HepG2 (cell line): ENCODE measurements around the gene RAB1B. TPM values are rescaled to one million over a fixed set of nuclear protein-coding genes. Genes with fewer than 3 reads are reported as not detected.

Source experiments
- KAT2B ChIP-seq: fragments of 150-350 bp; IDR thresholded peaks from 2 replicates; pipeline ENCODE4 v1.6.1; 2014; ENCODE audit warnings: low read depth, low read length, borderline replicate concordance
- KDM1A ChIP-seq: IDR thresholded peaks from 2 replicates; pipeline ENCODE4 v1.6.1; 2016; ENCODE audit warnings: missing compliant biosample characterization
- KDM2A ChIP-seq: sonication (generic); formaldehyde crosslinking; IDR thresholded peaks from 2 replicates; pipeline ENCODE4 v1.4.0; 2020; ENCODE audit warnings: low read depth, missing genetic modification reagents, borderline replicate concordance
- KLF11 ChIP-seq: IDR thresholded peaks from 2 replicates; pipeline ENCODE4 v1.6.1; 2016; ENCODE audit warnings: missing compliant biosample characterization
- KLF16 ChIP-seq, 2 experiments: sonication (generic) in 1 of 2; formaldehyde crosslinking in 1 of 2; IDR thresholded peaks; 2 replicates each; pipeline versions ENCODE4 v1.6.1 to v1.8.0; 2016 to 2023; ENCODE audit warnings: missing genetic modification reagents in 2 of 2, missing compliant biosample characterization in 1 of 2
- POLR2AphosphoS2 ChIP-seq: IDR thresholded peaks from 2 replicates; pipeline ENCODE4 v1.6.1; 2011; ENCODE audit warnings: low read depth, low read length, improper control_type of control experiment
- STAT5B ChIP-seq: sonication (generic); formaldehyde crosslinking; IDR thresholded peaks from 2 replicates; pipeline ENCODE4 v1.4.0; 2020; ENCODE audit warnings: missing genetic modification reagents
- SUZ12 ChIP-seq: fragments of 150-350 bp; IDR thresholded peaks from 2 replicates; pipeline ENCODE4 v1.6.1; 2014; ENCODE audit warnings: low read depth, low read length
- TOE1 ChIP-seq: sonication (generic); formaldehyde crosslinking; IDR thresholded peaks from 2 replicates; pipeline ENCODE4 v1.4.0; 2020; ENCODE audit warnings: mild to moderate bottlenecking, missing genetic modification reagents
- ZFP36 ChIP-seq: fragments of 150-350 bp; IDR thresholded peaks from 2 replicates; pipeline ENCODE4 v1.6.1; 2018; ENCODE audit warnings: borderline replicate concordance, low read length, low read depth; ENCODE audit not compliant: partially characterized antibody
- ZFP36L1 ChIP-seq: sonication (generic); formaldehyde crosslinking; IDR thresholded peaks from 2 replicates; pipeline ENCODE4 v1.8.0; 2022; ENCODE audit warnings: mild to moderate bottlenecking, missing genetic modification reagents, moderate library complexity
- ZNF205 ChIP-seq: IDR thresholded peaks from 2 replicates; pipeline ENCODE4 v1.6.1; 2018; ENCODE audit warnings: missing biosample characterization, missing genetic modification reagents
- ZNF282 ChIP-seq: fragments of 450-650 bp; IDR thresholded peaks from 2 replicates; pipeline ENCODE4 v1.6.1; 2018; ENCODE audit not compliant: partially characterized antibody
- ZNF317 ChIP-seq: sonication (generic); formaldehyde crosslinking; IDR thresholded peaks from 2 replicates; pipeline ENCODE4 v1.5.0; 2020; ENCODE audit warnings: mild to moderate bottlenecking, missing genetic modification reagents
- ZNF34 ChIP-seq: sonication (generic); formaldehyde crosslinking; IDR thresholded peaks from 2 replicates; pipeline ENCODE4 v1.4.0; 2020; ENCODE audit warnings: mild to moderate bottlenecking, missing genetic modification reagents, borderline replicate concordance
- ZNF367 ChIP-seq: sonication (generic); formaldehyde crosslinking; IDR thresholded peaks from 2 replicates; pipeline ENCODE4 v1.4.0; 2020; ENCODE audit warnings: missing genetic modification reagents, borderline replicate concordance
- ZNF44 ChIP-seq: sonication (generic); formaldehyde crosslinking; IDR thresholded peaks from 2 replicates; pipeline ENCODE4 v1.5.1; 2020; ENCODE audit warnings: mild to moderate bottlenecking, missing genetic modification reagents
- ZNF563 ChIP-seq: sonication (generic); formaldehyde crosslinking; IDR thresholded peaks from 2 replicates; pipeline ENCODE4 v1.8.0; 2022; ENCODE audit warnings: mild to moderate bottlenecking, moderate library complexity, missing genetic modification reagents
- polyA plus RNA-seq, 8 experiments: library from polyadenylated mRNA; depleted of rRNA in 3 of 8; stranded (reverse) in 7 of 8; unstranded in 1 of 8; fragments of >200 nt; fragmentation: Illumina TruSeq in 4 of 8; extraction: Trizol in 4 of 8; gene quantifications; 2 replicates each; pipeline versions ENCODE4 v1.2.1 to v1.2.3, GENCODE V29; 2011 to 2016; ENCODE audit warnings: low read depth in 4 of 8, missing spikeins in 1 of 8, mixed read lengths in 1 of 8; ENCODE audit not compliant: insufficient read depth in 1 of 8
- total RNA-seq, 5 experiments: library from RNA; depleted of rRNA; stranded (reverse); fragments of >200 nt; fragmentation: Illumina TruSeq; extraction: Trizol; gene quantifications; 2 replicates each; pipeline ENCODE4 v1.2.3, GENCODE V29; 2016; ENCODE audit warnings: low read depth in 1 of 5
- TF ChIP-seq, protein P1 (sequence below): IDR thresholded peaks from 2 replicates; pipeline ENCODE4 v1.6.1; 2018; ENCODE audit warnings: missing genetic modification reagents
- TF ChIP-seq, protein P2 (sequence below): sonication (generic); formaldehyde crosslinking; IDR thresholded peaks from 2 replicates; pipeline ENCODE4 v1.4.0; 2020; ENCODE audit warnings: low read depth, mild to moderate bottlenecking, missing genetic modification reagents
- TF ChIP-seq, protein P3 (sequence below): sonication (generic); formaldehyde crosslinking; conservative IDR thresholded peaks from 2 replicates; pipeline ENCODE4 v1.5.0; 2020; ENCODE audit warnings: missing genetic modification reagents
- TF ChIP-seq, protein P4 (sequence below): sonication (generic); formaldehyde crosslinking; IDR thresholded peaks from 2 replicates; pipeline ENCODE4 v1.4.0; 2020; ENCODE audit warnings: missing genetic modification reagents
- TF ChIP-seq, protein P5 (sequence below): sonication (generic); formaldehyde crosslinking; IDR thresholded peaks from 2 replicates; pipeline ENCODE4 v1.5.1; 2020; ENCODE audit warnings: missing genetic modification reagents, mild to moderate bottlenecking, borderline replicate concordance

Gene RAB1B
- total and polyA plus RNA-seq, 2 of the 13 experiments (the other 11 are each of a cell fraction or from before 2014, with no cell fraction given): 77.9 to 87.9 TPM

DNA sequence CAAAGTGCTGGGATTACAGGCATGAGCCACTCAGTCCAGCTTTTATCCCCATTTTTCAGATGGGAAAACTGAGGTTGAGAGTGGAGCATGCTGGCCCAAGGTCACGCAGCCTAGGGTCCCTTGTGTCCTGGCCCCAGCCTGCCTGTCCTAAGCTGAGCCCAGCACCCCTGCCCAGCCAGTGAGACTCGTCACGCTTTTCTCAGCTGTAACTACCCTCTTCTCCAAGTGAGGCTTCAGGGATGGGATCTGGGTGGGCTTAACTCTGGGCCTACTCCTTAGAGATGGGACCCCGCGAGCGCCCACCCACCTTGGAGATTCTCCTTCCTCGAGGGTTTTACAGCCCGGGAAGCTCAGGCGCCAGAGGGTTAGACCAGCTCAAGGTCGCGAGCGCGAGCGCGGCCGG lies 22.9 kb downstream of the RAB1B start (continued):
- TF ChIP-seq, protein P1, sequence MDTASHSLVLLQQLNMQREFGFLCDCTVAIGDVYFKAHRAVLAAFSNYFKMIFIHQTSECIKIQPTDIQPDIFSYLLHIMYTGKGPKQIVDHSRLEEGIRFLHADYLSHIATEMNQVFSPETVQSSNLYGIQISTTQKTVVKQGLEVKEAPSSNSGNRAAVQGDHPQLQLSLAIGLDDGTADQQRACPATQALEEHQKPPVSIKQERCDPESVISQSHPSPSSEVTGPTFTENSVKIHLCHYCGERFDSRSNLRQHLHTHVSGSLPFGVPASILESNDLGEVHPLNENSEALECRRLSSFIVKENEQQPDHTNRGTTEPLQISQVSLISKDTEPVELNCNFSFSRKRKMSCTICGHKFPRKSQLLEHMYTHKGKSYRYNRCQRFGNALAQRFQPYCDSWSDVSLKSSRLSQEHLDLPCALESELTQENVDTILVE: no peak
- TF ChIP-seq ZFP36L1 (CRISPR knock-in tag): no peak
- no peak for TF ChIP-seq STAT5B (CRISPR knock-in tag)
- no peak for TF ChIP-seq KLF11 (CRISPR knock-in tag)
- peak; percentile 65; the same call in 1 of the 2 replicates for TF ChIP-seq KDM1A
- TF ChIP-seq, protein P2, sequence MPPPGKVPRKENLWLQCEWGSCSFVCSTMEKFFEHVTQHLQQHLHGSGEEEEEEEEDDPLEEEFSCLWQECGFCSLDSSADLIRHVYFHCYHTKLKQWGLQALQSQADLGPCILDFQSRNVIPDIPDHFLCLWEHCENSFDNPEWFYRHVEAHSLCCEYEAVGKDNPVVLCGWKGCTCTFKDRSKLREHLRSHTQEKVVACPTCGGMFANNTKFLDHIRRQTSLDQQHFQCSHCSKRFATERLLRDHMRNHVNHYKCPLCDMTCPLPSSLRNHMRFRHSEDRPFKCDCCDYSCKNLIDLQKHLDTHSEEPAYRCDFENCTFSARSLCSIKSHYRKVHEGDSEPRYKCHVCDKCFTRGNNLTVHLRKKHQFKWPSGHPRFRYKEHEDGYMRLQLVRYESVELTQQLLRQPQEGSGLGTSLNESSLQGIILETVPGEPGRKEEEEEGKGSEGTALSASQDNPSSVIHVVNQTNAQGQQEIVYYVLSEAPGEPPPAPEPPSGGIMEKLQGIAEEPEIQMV (CRISPR knock-in tag): no peak
- TF ChIP-seq KLF16 (CRISPR knock-in tag; IDR thresholded peaks at IDR 0.05): no peak
- TF ChIP-seq TOE1 (CRISPR knock-in tag): no peak
- TF ChIP-seq, protein P3, sequence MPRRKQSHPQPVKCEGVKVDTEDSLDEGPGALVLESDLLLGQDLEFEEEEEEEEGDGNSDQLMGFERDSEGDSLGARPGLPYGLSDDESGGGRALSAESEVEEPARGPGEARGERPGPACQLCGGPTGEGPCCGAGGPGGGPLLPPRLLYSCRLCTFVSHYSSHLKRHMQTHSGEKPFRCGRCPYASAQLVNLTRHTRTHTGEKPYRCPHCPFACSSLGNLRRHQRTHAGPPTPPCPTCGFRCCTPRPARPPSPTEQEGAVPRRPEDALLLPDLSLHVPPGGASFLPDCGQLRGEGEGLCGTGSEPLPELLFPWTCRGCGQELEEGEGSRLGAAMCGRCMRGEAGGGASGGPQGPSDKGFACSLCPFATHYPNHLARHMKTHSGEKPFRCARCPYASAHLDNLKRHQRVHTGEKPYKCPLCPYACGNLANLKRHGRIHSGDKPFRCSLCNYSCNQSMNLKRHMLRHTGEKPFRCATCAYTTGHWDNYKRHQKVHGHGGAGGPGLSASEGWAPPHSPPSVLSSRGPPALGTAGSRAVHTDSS (CRISPR knock-in tag): no peak
- no peak for TF ChIP-seq SUZ12
- TF ChIP-seq ZNF44: no peak
- no peak for TF ChIP-seq ZNF34 (CRISPR knock-in tag)
- TF ChIP-seq ZNF563 (CRISPR knock-in tag): no peak
- TF ChIP-seq KDM2A: peak; percentile 19; the same call in 1 of the 2 replicates
- no peak for TF ChIP-seq ZFP36
- TF ChIP-seq, protein P4, sequence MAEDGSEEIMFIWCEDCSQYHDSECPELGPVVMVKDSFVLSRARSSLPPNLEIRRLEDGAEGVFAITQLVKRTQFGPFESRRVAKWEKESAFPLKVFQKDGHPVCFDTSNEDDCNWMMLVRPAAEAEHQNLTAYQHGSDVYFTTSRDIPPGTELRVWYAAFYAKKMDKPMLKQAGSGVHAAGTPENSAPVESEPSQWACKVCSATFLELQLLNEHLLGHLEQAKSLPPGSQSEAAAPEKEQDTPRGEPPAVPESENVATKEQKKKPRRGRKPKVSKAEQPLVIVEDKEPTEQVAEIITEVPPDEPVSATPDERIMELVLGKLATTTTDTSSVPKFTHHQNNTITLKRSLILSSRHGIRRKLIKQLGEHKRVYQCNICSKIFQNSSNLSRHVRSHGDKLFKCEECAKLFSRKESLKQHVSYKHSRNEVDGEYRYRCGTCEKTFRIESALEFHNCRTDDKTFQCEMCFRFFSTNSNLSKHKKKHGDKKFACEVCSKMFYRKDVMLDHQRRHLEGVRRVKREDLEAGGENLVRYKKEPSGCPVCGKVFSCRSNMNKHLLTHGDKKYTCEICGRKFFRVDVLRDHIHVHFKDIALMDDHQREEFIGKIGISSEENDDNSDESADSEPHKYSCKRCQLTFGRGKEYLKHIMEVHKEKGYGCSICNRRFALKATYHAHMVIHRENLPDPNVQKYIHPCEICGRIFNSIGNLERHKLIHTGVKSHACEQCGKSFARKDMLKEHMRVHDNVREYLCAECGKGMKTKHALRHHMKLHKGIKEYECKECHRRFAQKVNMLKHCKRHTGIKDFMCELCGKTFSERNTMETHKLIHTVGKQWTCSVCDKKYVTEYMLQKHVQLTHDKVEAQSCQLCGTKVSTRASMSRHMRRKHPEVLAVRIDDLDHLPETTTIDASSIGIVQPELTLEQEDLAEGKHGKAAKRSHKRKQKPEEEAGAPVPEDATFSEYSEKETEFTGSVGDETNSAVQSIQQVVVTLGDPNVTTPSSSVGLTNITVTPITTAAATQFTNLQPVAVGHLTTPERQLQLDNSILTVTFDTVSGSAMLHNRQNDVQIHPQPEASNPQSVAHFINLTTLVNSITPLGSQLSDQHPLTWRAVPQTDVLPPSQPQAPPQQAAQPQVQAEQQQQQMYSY (CRISPR knock-in tag): no peak
- TF ChIP-seq ZNF282: no peak
- no peak for TF ChIP-seq KAT2B
- no peak for TF ChIP-seq ZNF317
- no peak for TF ChIP-seq ZNF367
- no peak for TF ChIP-seq POLR2AphosphoS2
- TF ChIP-seq ZNF205: no peak
- TF ChIP-seq, protein P5, sequence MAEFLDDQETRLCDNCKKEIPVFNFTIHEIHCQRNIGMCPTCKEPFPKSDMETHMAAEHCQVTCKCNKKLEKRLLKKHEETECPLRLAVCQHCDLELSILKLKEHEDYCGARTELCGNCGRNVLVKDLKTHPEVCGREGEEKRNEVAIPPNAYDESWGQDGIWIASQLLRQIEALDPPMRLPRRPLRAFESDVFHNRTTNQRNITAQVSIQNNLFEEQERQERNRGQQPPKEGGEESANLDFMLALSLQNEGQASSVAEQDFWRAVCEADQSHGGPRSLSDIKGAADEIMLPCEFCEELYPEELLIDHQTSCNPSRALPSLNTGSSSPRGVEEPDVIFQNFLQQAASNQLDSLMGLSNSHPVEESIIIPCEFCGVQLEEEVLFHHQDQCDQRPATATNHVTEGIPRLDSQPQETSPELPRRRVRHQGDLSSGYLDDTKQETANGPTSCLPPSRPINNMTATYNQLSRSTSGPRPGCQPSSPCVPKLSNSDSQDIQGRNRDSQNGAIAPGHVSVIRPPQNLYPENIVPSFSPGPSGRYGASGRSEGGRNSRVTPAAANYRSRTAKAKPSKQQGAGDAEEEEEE (CRISPR knock-in tag): no peak
